DMS79 treated with DMSO at 0.1 percent for 48 hours (cell line): Measurements from ENCODE around the gene IL10RB.
"Not testable (repeated sequence)": the region's sequence is repeated elsewhere in the genome, so short reads cannot be mapped to it uniquely, and the experiment has no call there.

Source experiments
- DNase-seq: peaks from one replicate; lab custom pipeline; 2025; lab: John Stamatoyannopoulos, UW

IL10RB gene

GRCh38 chr21:33241846-33242245 is 24.3 kb upstream of the IL10RB start:
- DNase-seq, result no peak

- not testable (repeated sequence) for DNase-seq
These were observed 23.3 kb upstream of the IL10RB start for GRCh38 chr21:33242846-33243245.

GRCh38 chr21:33244082-33244778 is 21.9 kb upstream of the IL10RB start:
- DNase-seq, result no peak

GRCh38 chr21:33244779-33245105 is 21.4 kb upstream of the IL10RB start:
- DNase-seq, result no peak

- no peak for DNase-seq
These were observed 20.8 kb upstream of the IL10RB start for GRCh38 chr21:33245289-33245918.

- DNase-seq, result no peak
These were observed 19.7 kb upstream of the IL10RB start for GRCh38 chr21:33246506-33246905.

- DNase-seq, result no peak
These were observed 19.2 kb upstream of the IL10RB start for GRCh38 chr21:33246963-33247362.

GRCh38 chr21:33247599-33247998 is 18.6 kb upstream of the IL10RB start:
- DNase-seq, result no peak

- no peak for DNase-seq
These were observed 16.7 kb upstream of the IL10RB start for GRCh38 chr21:33249331-33250002.

GRCh38 chr21:33251119-33251518 is 15.0 kb upstream of the IL10RB start:
- no peak for DNase-seq

- DNase-seq, result not testable (repeated sequence)
These were observed 12.8 kb upstream of the IL10RB start for GRCh38 chr21:33253382-33253781.

- DNase-seq, result peak; percentile 33
These were observed 11.4 kb upstream of the IL10RB start for GRCh38 chr21:33254766-33255165.

- DNase-seq, result no peak
These were observed 10.8 kb upstream of the IL10RB start for GRCh38 chr21:33255404-33255803.

- no peak for DNase-seq
These were observed 10.1 kb upstream of the IL10RB start for GRCh38 chr21:33256019-33256418.

GRCh38 chr21:33257094-33257803 is 8.9 kb upstream of the IL10RB start:
- no peak for DNase-seq

GRCh38 chr21:33258475-33258874 is 7.7 kb upstream of the IL10RB start:
- no peak for DNase-seq

- no peak for DNase-seq
These were observed 6.7 kb upstream of the IL10RB start for GRCh38 chr21:33259428-33259827.

GRCh38 chr21:33259995-33260394 is 6.2 kb upstream of the IL10RB start:
- no peak for DNase-seq

GRCh38 chr21:33261635-33262034 is 4.5 kb upstream of the IL10RB start:
- no peak for DNase-seq

- DNase-seq, result no peak
These were observed 3.2 kb upstream of the IL10RB start for GRCh38 chr21:33262921-33263320.

GRCh38 chr21:33264561-33264960 is 1.6 kb upstream of the IL10RB start:
- DNase-seq, result no peak

GRCh38 chr21:33265664-33266049 is 510 bp upstream of the IL10RB start:
- no peak for DNase-seq

GRCh38 chr21:33266789-33267135 is 595 bp downstream of the IL10RB start:
- no peak for DNase-seq
